GM18870 (cell line): ENCODE results near the gene GRID1.
A peak's percentile ranks its signal among the peaks of the same experiment; 100 is the strongest.

Experiments used
- ATAC-seq: cut with Tn5 transposase; IDR thresholded peaks from one replicate; pipeline ENCODE4 v1.9.1; 2021; ENCODE audit warnings: moderate library complexity; ENCODE audit not compliant: unreplicated experiment

The GRID1 gene

GRCh38 chr10:85791818-85792532, 574.6 kb downstream of the GRID1 start:
- no peak for ATAC-seq

DNA sequence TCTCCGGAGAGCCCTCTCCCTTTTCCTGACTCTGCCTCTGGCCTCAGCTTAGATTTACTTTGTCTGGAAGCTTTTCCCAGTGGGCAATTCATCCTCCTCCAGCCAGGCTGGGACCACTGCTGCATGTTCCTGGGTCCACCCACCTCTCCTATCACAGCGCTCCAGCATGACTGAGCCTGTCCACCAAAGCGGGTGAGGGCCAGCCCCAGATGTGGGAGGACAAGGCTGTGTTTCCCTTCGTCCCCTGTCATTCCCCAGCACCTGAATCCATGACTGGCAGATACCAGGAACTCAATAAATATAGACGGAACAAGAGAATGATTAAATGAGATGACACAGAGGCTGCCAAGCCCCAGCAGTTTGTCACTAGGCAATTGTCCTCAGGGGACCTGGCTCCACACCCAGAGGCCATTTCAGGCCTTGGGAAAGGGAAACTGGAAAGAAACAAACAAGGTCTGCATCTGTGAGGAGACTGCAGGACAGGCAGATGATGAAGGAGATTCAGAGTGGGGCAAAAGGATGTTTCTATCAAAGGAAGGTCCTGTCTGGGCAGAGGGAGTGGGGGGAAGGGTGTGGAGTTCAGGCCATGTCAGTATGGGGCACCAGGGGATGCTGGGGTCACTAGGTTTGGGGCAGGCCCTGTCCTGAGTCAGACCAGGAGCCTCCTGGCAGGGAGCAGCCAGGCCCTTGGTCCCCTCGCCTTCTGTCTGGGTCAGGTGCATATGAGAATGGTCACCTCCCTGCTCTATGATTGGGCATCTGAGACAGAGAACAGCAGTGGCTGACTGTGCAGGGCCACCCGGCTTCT, 576.4 kb downstream of the GRID1 start:
- no peak for ATAC-seq

DNA sequence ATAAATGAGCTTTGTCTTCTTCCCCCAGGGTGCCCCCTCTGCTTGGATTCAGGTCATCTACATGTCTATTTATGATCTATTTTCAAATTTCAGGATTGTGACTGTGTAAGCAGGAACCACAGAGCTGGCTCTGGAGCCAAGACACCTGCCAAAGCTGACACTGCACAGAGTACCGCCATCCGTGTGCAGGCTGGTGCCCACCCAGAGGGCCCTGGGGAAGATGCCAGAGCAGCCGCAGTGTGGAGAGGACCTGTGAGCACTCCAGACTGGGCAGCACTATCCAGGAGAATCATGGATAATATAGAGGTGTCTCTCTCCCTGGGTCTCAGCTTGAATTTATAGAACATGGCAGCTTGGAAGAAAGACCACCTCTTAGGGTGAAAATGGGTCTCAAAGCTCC, 577.5 kb downstream of the GRID1 start:
- ATAC-seq = no peak

- ATAC-seq = no peak
These were observed 578.0 kb downstream of the GRID1 start for GRCh38 chr10:85788570-85788969.

DNA sequence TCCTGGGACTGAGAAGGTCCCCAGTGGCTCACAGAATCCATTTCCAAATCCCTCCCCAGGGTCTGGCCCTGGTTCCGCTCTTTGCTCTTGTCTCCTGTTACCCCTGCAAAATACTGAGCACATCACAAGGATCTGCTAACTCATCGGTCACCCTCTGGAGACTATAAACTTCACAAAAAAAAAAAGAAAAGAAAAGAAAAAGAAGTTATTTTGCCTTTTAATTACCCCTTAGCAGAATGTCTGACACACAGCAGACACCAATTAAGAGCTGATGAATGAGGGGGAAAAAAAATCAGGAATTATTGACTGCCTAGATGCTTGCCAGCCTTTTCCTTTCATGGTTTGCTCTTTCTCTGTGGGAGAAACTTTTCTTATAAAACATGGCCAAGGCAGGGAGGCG, 578.7 kb downstream of the GRID1 start:
- ATAC-seq = no peak

GRCh38 chr10:85787393-85787792, 579.2 kb downstream of the GRID1 start:
- ATAC-seq = no peak

DNA sequence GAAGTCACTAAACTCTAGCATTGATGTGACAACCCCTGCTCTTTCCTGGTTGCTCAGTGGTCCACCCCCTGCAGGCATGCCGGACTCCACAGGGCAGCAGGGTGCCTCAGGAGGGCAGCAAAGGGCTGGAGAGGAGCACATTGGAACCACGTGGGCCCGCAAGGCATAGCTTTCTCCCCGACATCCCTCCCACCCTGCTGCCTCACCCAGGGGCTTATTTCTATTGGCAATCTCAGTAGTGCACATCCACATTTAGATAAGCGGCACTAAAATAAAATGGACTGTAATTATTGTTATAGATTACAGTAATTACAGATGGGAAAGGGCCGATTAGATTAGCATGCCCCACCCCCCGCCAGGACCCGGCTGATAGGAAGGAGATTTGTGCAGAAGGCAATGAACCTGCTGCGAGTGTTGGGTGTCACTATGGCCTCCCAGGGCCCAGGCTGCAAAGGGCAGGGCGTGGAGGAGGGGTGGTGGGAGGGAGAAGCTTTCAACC, 580.1 kb downstream of the GRID1 start:
- no peak for ATAC-seq

DNA sequence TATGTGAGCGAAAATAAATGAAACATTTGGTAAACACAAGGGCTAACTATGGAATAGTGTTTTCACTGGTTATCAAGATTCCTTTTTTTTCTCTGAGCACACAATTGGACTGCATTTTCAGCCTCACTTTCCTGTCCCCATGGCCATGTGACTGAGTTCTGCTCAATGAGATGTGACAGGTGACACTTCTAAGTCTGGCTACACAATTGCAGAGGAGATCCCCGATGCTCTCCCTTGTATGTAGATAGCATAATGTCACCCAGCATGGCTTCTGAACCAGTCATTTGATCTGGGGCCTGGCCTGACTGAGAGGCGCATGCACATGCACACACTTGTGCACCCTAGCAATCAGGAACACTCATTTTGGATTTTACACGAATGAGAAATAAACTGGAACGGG, 581.8 kb downstream of the GRID1 start:
- no peak for ATAC-seq

- ATAC-seq = no peak
These were observed 585.2 kb downstream of the GRID1 start for GRCh38 chr10:85781404-85781803.

DNA sequence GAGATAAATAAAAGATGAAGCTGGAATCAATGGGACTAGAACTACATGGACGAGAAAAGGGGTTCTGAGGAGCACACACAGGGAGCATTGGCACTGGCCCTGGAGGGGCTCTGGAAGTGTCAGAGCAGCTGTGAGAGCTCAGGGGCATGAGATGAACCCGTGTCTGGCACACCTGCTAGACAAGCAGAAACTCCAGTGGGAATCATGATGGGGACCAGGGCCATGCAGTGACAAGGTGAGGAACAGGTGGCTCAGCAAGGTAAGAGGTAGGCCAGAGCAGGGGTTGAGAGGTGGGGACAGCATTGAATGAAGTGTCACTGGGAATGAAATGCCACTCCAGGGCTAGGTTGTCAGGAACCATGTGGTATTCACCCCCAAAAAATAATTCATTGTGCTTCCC, 588.5 kb downstream of the GRID1 start:
- no peak for ATAC-seq

GRCh38 chr10:85767891-85768290, 598.7 kb downstream of the GRID1 start:
- no peak for ATAC-seq

- ATAC-seq = no peak
These were observed 602.5 kb downstream of the GRID1 start for GRCh38 chr10:85764108-85764507.

- ATAC-seq = no peak
These were observed 604.6 kb downstream of the GRID1 start for GRCh38 chr10:85761906-85762445.

GRCh38 chr10:85741626-85742300, 624.8 kb downstream of the GRID1 start:
- ATAC-seq = peak; percentile 90

DNA sequence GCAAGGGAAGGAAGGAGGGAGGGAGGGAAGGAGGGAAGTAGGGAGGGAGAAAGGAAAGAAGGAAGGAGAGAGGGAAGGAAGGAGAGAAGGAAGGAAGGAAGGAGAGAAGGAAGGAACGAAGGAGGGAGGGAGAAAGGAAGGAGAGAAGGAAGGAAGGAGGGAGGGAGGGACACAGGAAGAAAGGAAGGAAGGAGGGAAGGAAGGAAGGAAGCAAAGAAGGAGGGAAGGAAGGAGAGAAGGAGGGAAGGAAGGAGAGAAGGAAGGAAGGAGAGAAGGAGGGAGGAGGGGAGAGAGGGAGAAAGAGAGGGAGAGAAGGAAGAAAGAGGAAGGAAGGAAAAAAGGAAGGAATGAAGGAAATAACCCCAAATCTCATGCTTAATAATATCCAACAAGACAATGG, 630.6 kb downstream of the GRID1 start:
- ATAC-seq = no peak

GRCh38 chr10:85734791-85735190, 631.8 kb downstream of the GRID1 start:
- no peak for ATAC-seq

- no peak for ATAC-seq
These were observed 642.4 kb downstream of the GRID1 start for GRCh38 chr10:85724215-85724614.

DNA sequence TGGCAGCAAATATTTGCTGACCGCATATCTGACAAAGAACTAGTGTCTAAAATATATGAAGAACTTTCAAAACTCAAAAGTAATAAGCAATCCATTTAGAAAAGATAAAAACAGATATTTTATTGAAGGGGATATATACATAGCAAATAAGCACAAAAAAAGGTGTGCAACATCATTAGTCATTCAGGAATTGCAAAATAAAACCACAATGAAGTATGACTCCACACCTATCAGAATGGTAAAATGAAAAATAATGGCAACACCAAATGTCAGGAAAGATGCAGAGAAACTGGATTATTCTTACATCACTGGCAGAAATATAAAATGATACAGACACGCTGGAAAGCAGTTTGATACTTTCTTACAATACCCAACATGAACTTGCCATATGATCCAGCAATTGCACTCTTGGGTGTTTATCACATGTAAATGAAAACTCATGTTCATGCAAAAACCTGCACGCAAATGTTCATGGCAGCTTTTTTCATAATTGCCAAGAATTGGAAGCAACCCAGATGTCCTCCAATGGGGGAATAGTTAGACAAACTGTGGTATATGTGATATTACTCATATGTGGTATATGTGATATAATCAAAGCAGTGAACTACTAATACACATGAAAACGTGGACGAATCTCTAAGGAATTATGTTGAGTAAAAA, 645.5 kb downstream of the GRID1 start:
- ATAC-seq = no peak

- no peak for ATAC-seq
These were observed 647.2 kb downstream of the GRID1 start for GRCh38 chr10:85719408-85719807.

- no peak for ATAC-seq
These were observed 652.7 kb downstream of the GRID1 start for GRCh38 chr10:85713885-85714284.

DNA sequence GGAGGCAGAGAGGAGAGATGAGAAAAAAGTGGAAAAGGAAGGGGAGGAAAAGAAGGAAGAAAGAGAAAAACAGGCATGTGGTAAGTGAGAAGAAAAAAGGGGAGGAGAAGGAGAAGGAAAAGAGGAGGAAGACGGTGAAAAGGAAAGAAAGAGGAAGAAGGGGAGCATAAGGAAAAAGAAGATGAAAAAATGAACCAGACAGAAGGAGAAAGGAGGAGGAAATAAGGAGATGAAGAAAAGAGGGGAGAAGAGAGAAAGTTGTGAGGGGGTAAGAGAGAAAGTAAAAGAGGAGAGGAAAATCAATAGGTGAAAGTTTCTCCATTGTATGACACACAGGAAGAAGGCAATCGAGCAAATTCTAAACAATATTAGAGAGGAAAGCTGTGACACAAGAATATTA, 663.8 kb downstream of the GRID1 start:
- no peak for ATAC-seq
